Dermis blood vessel endothelial cell (primary cell): ENCODE results near the gene CXCL8. TPM values are rescaled to one million over a fixed set of nuclear protein-coding genes. Genes with fewer than 3 reads are reported as not detected.
A peak's percentile ranks its signal among the peaks of the same experiment; 100 is the strongest.
"Not testable (repeated sequence)": the region's sequence is repeated elsewhere in the genome, so short reads cannot be mapped to it uniquely, and the experiment has no call there.

ENCODE experiments used
- DNase-seq: peaks from one replicate; pipeline ENCODE4 v3.0.0; 2010
- total RNA-seq: library from RNA; depleted of rRNA; stranded (reverse); fragments of >200 nt; gene quantifications from 2 replicates; pipeline ENCODE4 v1.2.3, GENCODE V29; 2014

The CXCL8 gene
- 21.0 and 47.1 TPM in 2 replicates for total RNA-seq

DNA sequence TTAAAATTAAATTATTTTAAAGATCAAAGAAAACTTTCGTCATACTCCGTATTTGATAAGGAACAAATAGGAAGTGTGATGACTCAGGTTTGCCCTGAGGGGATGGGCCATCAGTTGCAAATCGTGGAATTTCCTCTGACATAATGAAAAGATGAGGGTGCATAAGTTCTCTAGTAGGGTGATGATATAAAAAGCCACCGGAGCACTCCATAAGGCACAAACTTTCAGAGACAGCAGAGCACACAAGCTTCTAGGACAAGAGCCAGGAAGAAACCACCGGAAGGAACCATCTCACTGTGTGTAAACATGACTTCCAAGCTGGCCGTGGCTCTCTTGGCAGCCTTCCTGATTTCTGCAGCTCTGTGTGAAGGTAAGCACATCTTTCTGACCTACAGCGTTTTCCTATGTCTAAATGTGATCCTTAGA lies at the start of gene CXCL8:
CXCL8 (plus strand) TSS at position 217 of the 426 bp plus-strand sequence; CDS start at position 307, 90 bp downstream.
- peak; percentile 96 for DNase-seq

DNA sequence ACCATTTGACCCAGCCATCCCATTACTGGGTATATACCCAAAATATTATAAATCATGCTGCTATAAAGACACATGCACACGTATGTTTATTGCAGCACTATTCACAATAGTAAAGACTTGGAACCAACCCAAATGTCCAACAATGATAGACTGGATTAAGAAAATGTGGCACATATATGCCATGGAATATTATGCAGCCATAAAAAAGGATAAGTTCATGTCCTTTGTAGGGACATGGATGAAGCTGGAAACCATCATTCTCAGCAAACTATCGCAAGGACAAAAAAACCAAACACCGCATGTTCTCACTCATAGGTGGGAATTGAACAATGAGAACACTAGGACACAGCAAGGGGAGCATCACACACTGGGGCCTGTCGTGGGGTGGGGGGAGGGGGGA lies 49.2 kb upstream of the CXCL8 start:
- not testable (repeated sequence) for DNase-seq

DNA sequence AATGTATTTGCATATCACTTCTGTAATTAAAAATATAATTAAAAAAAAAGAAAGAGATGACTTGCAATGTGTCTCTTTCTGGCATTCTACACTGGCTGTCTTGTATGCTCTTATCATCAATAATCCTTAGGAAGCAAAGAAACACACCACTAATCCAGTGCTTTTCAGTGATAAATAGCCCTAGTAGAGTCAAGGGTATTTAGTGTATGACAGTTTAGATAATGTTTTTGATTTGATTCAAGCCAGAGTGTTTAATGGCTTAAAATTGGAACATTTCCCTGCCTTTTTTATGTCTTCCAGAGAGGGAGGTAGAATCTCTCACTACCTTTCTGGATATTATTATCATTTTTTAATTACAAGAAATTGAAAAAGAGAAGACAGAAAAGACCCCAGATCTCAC lies 48.6 kb upstream of the CXCL8 start:
- DNase-seq = no peak

DNA sequence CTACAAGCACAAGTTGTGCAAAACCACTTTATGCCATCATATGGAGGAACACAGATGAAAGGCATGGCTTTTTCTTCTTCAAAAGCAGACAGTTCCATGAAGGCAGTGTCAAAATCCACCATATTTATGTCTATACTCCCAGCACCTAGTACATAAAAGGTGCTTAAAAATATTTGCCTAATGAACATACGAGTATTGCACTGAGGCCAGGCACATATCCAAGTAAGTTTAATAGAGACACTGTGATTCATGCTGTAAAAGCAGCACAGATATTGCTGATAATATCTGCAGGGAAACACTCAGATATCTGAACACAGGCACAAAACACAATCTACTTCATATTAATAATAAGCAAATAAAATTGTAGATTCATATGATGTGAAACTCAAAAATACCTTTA lies 48.1 kb upstream of the CXCL8 start:
- no peak for DNase-seq

DNA sequence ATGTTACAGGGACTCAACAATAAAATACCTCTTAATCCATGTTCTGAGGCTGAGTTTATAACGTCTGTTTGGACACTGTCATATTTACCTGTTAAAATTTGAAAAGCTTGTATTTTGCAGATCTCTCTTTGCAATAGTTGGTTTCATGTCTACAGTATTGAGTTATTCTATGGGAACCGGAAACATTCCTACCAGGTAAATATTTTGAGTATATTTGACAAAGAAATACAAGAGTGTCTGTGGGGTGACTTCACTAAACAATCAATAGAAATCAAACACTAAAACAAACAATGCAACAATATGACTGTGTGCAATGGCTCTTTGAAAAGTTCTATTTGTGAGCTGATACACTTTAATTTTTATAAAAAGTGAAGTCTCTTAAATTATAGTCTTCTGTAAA lies 47.7 kb upstream of the CXCL8 start:
- no peak for DNase-seq

DNA sequence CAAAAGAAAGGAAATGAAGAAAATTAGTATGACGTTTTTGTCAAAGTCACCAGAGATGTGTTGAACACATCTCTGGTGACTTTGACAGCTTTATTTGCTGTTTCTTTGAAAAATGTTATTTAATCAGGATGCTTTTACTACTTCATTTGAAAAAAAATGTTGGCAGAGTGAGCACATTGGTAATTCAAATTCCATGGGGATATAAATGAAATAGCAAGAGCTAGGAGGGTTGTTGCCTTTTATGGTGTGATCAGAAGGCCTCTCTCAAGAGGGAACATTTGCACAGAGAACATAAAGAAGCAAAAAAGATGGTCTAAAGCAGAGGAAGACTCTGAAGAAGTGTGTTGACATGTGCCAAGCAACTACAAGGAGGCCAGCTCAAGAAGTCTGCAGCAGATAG lies 46.6 kb upstream of the CXCL8 start:
- no peak for DNase-seq

DNA sequence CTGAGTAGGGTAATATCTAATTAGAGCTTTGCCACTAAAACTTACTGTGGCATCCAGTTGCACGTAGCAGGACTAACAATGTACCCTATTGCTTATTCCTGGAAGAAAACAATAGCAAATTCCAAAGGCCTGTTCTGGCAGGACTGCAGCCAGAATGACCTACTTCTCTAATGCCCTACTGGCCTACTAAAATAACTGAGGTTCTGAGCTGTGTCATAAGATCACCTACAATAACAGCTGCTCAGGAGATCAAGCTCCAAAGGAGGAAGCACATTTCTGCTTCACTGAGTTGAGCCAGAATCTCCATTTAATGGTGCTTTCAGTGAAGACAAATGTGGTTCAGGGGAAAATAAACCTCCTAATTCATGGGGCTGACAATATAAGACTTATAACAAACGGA lies 42.2 kb upstream of the CXCL8 start:
- peak; percentile 96 for DNase-seq

DNA sequence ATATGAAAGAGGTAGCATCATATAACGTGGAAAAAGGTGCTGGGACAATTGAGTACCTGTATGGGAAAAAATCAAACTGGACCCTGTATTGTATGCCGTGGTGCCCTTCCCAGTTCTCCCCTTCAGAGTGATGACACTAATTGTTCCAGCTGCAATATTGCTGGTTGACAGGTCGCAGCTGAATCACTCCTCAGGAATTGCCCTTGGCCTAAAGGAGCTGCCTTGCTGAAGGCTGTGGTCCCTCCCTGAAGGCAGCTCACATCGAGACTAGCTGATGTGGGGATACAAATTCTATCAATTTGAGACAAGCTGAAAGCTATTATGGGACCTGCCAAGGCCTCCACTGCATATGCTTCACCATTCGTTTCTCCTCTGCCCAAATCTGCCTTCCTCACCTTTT lies 39.3 kb upstream of the CXCL8 start:
- DNase-seq = no peak

DNA sequence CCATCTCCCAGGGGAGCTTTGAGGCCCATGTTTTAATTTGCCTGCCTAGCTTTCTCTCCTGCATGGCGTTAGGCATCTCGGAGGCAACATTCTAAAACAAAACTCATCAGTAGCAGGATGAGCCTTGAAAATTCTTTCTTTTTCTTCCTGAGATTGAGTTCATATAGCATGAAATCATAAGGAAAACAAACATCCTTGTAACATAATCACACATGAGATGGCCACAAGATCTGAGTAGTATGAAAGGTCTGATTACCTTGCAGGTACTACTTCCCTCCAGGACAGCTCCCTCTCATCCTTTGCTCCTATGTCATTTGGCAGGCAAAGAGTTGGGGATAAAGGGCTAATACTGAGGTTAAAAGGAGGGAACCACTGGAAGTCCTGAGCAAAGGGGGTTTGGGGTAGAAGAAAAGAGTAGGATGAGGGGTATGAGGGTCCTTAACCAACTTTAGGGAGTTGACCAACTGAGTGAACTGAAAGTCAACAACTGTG lies 37.5 kb upstream of the CXCL8 start:
- no peak for DNase-seq

DNA sequence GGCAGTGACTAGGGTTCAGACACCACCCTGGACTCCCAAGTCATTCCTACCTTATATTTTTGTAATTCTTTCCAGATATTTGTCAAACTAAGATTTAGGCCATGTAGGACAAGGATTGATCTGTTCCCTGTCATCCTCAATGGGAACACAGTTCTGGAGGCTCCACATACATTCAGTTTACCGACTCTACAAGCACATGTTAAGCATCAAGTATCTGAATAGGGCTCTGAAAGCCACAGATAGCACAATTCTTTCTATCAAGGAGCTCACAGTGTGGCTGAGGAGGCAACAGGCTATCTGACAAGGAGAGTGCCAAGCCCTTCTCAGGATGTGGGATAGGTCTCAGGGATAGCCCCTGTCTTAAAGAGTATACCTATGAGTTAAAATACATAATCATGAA lies 37.0 kb upstream of the CXCL8 start:
- no peak for DNase-seq

DNA sequence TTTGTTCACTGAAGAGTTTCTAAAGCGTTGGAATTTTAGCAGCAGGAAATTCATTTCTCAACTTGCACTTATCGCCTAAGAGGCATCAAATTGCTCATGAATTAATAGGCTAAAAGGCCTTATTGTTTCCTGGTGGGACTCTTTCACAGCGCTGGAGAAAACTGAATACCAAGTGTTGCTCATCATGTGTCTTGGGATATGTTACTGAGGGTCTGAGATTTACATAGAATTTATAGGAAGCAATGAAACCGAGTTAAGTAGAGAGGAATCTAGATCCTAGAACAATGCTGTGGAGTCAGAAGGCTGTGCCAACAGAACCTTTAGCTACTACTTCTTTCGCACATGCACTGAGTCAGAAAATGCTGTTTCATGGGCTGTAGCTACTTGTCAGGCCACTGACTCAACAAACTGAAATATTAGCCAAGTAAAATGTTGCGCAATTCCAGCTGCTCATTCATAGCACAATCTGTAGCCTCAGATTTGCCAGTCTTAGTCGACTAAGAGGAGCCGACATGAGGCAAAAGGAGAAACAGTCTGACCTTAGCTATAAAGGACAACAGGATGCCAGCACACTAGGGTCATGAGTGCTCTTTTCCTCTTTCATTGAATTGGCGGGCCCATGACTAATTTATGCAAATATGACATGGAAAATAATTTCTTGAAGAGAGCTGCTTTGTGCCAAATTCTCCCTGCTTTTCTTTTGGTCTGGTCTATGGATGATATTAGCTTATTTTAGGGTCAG lies 35.9 kb upstream of the CXCL8 start:
- peak; percentile 97 for DNase-seq

DNA sequence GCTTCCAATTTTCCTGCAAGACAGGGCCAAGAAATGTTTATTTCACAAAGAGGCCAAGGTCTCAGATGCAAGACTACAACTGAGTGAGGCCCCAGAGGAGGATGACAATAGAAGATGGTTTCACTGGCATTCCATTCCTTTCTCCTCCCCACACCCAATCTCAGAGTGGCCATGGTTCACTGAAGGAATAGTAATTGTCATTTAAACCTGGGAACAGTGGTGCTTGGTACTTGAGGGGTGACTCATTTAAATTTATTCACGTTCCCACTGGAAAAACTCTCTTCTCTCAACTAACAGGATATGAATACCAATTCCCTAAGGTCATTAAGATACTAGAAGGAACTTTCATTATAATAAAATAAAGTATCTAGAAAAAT lies 35.3 kb upstream of the CXCL8 start:
- DNase-seq = peak; percentile 77

DNA sequence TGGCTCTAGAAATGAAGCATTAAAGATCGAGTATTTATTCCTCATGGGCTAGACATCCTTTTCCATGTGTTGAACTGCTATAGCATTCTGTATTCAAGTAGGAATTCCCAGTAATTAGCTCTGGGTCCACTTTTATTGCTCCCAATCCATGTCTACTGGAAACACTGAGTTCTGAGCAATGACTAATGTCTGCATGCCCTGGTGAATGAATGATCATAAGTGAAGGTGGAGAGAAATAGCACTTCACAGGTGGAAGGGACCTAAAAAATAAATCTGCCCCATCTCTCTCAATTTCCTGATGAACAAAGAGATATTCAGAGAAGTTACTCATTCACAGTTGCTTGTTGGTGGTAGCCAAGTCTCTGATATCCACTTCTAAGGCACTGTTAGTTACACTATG lies 34.6 kb upstream of the CXCL8 start:
- DNase-seq = peak; percentile 17

DNA sequence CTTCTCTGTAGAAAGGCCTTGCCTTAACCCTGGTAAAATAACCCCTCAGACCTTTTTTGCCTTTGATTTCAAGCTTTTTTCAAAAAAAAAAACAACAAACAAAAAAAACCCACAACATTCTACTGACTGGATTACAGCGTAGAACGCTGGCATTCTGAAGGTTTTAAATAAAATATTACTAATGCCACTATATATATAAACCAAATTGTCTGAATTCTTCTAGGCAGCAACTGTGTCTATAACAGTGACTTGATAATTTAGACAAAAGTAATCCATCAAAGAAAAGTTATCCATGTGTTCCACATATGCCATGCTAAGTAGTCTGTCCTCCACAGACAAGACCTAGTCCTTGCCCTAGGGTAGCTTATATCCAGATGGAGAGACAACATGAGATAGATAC lies 33.6 kb upstream of the CXCL8 start:
- no peak for DNase-seq

DNA sequence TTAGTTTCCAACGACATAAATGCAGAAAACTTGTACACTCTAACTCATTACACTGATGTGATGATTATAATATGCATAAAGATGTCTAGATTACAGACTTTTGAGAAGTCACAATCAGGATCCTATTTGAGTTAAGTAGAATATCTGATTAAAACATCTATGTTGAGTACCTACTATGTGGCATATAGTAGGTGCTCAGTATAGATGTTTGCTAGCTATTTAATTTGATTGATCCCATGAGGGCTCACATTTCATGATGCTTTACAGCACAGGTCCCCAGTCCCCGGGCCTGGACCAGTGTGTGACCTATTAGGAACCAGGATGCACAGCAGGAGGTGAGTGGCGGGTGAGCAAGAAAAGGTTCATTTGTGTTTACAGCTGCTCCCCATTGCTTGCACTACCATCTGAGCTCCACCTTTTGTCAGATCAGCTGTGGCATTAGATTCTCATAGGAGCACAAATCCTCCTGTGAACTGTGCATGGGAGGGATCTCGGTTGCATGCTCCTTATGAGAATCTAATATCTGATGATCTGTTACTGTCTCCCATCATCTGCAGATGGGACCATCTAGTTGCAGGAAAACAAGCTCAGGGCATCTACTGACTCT lies 33.0 kb upstream of the CXCL8 start:
- DNase-seq = peak; percentile 28

DNA sequence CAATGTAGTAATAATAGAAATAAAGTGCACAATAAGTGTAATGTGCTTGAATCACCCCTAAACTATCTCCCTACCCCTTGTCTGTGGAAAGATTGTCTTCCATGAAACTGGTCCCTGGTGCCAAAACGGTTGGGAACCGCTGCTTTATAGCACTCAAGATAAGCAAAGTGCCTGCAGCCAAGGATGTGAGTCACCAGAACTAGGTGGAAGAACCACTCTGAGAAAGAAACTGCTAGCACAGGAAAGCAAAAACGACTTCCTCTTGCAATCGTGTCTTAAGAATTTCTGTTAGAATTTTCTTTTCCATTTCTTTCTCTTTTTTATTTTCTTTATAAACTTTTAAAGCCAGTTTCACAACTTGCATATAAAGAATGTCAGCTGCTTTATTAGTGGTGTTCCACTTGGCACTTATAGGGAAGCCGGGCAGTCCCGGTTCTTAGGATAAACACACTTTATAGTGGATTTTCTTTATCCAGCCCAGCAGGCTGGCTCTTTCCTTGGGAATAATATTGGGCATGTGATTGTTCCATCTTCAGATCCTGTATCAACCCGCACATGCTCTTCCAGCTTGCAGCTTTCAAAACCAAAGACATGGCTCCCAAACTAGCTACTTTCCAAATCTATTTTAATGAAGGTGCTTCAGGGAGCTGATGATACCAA lies 32.3 kb upstream of the CXCL8 start:
- DNase-seq = peak; percentile 86

DNA sequence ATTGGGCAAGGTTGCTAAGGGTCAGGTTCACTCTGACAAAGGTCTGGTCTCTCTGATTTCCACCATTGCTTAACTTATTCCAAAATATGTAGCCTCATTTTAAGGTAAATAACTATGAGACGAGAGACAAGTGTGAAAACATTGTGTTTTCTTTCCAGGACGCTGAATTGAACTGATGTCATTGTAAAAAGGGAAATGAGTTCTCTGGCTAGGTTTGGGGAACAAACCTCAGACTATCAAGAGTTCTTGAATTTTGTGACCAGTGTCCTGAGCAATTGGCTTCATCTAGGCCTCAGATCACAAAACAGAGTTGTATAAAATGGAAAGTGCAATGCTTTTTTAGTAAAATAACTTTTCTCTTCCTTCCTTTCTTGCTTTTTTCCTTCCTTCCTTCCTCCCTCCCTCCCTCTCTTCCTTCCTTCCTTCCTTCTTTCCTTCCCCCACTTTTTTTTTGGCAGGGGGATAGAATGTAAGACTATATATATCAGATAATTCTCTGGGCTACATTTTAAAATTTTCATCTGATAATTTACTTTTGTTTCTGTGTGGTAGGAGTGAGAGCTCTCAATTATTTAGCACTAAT lies 30.8 kb upstream of the CXCL8 start:
- no peak for DNase-seq

DNA sequence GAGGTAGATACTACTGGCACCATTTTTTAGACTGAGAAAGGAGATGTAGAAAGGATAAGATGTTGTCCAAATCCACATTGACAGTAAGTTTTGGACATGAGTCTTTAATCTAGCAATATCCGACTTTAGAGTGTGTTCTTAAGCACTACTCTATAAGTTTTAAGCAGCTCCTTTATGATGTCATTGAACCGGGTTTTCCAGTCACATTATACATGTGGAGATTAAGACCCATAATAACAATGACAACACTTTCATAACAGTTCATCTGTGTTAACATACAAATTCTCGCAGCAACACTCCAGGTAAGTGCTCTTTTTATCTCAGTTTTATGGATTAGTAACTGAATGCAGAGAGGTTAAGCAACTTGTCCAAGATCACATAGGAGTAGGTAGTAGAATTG lies 30.3 kb upstream of the CXCL8 start:
- no peak for DNase-seq

DNA sequence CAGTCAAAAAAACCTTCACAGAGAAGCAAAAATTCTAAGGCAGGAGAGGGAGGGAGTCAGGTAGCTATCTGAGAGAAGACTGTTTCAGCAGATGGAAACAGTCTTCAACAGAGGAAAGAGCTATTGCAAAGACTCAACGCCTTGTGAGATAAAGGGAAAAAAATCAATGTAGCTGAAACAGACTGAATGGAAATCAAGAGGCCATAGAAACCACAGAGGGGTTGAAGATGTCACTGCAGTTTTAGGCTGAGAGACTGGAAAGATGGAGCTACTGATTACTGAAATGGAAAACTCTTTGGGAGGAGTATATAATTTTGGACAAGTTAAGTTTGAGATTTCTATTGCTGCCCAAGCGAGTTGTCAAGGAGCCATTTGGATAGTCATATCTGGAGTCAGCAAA lies 28.4 kb upstream of the CXCL8 start:
- no peak for DNase-seq

DNA sequence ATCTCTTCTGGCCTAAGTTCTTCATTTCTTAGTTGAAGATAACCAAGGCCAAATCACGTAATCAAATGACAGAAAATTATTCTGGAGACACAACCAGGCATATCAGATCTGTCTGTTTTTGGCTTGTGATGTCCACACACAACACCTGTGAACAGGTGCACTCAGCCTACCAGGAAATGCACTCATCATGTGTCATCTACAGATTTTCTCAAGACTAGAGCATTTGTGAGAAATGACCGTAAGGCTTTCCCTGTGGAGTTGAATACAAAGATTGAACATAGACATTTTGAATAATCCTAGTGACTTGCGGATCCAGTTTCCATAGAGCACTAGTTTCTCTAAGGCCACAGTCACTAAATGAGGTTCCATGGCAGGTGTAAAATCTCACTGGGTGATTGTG lies 26.7 kb upstream of the CXCL8 start:
- DNase-seq = no peak

DNA sequence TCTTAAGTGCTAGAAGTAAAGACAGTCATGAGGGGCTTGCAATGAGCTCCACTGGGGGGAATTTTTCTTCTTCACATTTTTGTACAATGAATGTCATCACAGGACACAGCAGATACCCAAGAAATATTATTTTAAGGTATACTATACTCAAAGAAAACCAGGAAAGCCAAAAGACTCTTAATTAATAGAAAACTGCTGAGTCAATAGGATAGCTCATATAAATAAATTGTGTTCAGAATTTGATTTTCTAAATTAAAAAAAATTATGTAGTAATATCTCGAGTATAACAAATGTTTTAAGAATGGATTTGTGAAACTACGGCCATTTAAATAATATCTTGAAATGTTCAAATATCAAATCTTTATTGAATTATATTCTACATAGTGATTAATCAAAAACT lies 25.7 kb upstream of the CXCL8 start:
- no peak for DNase-seq

DNA sequence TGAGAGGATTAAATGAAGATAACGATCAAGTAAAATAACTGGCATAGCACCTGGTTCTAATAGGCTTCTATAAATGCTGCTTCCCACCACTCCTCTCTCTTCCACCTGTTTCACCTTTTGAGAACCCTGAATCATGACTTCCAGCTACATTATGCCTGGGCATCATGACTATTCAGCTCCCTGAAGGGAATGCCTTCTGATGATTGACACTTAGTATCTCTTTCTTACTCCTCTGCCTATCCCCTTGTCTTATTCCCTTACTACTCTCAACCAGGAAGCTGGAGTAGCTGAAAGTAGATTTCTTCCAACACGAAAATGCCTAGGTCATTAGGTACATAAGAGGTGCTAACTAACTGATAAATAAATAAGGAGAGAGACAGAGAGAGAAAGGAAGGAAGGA lies 24.7 kb upstream of the CXCL8 start:
- DNase-seq = no peak
